SJSA1 (cell line): Measurements from ENCODE around the gene TTC21B. TPM values are rescaled to one million over a fixed set of nuclear protein-coding genes. Genes with fewer than 3 reads are reported as not detected.

ENCODE experiments used
- DNase-seq, 2 experiments: peaks; one replicate each; pipeline ENCODE4 v3.0.0-alpha.2; 2015 to 2020; ENCODE audit warnings: low spot score in 2 of 2, low read depth in 1 of 2
- H3K27ac ChIP-seq: fragments of 250-450 bp; sonication (Bioruptor Pico); 2 replicates; pipeline ENCODE4 v1.5.1; 2020; ENCODE audit warnings: mild to moderate bottlenecking, moderate library complexity
- H3K27me3 ChIP-seq: fragments of 250-450 bp; sonication (Bioruptor Pico); replicated peaks from 2 replicates; pipeline ENCODE4 v1.5.1; 2020; ENCODE audit warnings: mild to moderate bottlenecking, moderate library complexity
- H3K36me3 ChIP-seq: fragments of 250-450 bp; sonication (Bioruptor Pico); 2 replicates; pipeline ENCODE4 v1.5.1; 2020; ENCODE audit warnings: mild to moderate bottlenecking
- H3K4me1 ChIP-seq: fragments of 250-450 bp; sonication (Bioruptor Pico); replicated peaks from 2 replicates; pipeline ENCODE4 v1.6.1; 2021; ENCODE audit warnings: mild to moderate bottlenecking
- H3K4me3 ChIP-seq: fragments of 250-450 bp; sonication (Bioruptor Pico); 2 replicates; pipeline ENCODE4 v1.5.1; 2020; ENCODE audit warnings: mild to moderate bottlenecking
- H3K9me3 ChIP-seq: fragments of 250-450 bp; sonication (Bioruptor Pico); replicated peaks from 2 replicates; pipeline ENCODE4 v1.5.1; 2020; ENCODE audit warnings: mild to moderate bottlenecking
- total RNA-seq: library from RNA; depleted of rRNA; stranded (reverse); fragments of >200 nt; shearing (Covaris generic); gene quantifications from 2 replicates; pipeline ENCODE4 v1.2.3, GENCODE V29; 2014; rRNA removed

Gene TTC21B
- total RNA-seq, 1 experiment from 2014 or later, result 26.9 TPM

DNA sequence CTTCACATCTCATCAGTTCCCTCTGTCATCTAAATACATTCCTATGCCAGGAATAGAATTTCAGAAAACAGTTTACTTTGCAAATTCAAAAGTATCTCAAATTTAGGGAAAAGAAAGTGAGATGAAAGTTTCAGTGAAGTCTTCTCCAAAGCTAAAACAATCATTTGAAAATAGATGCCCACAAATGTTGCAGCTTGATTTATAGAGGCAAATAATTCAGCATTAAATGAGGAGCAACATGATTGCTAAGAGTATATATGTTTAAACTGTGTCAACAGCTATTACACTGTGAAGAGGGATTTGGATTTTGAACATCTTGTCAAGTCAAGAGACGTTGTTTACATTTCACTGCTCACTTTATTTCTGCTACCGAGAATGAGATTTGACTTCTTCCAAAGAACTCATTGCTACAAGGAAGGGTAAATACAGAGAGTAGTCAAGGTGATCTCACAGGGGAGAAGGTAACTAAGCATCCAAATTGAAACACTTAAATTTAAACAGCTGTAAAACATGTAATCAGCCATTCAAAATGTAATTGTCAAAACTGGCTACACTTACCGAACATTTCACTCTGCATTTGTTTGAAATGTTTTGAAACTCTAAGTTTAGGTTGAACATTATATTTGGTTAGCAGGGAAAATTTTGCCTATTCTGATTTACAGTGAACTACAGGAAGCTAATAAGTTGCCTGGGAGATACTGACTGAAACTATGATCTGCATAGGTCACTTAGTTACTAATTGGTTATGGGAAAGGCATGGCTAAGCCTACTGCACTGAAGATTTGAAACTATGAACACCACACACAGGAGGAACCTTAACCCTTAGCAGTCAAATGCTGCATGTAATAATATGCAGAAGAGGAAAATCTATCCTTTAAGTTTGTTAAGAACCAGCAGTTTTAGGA is 126.3 kb downstream of the TTC21B start:
- Histone ChIP-seq H3K27me3 (no peaks in the 10 kb centered on the region), H3K4me3 (no peak overlapping the region), H3K36me3 (no peaks in the 10 kb centered on the region), H3K4me1 (no peaks in the 10 kb centered on the region), H3K27ac (no peak overlapping the region), H3K9me3 (no peaks in the 10 kb centered on the region)
- DNase-seq, result no peak

DNA sequence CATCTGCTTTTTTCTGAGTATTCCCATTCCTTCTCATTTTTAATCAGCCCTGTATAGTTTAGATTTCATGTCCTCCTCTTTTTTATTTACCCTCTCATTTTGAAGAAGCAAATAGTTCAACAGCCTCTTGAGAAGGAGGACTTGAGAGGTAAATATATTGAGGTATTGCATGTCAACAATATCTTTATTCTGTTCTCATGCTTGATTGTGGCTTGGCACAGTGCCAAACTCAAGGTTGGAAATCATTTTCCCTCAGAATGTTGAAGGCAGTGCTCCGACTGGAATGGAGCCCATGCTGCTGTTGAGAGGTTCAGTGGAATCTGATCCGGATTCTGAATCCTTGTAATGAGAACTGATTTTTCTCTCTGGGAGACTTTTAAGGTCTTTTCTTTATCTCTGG is 128.5 kb downstream of the TTC21B start:
- Histone ChIP-seq H3K36me3 (no peaks in the 10 kb centered on the region), H3K4me1 (no peaks in the 10 kb centered on the region), H3K27ac (no peak overlapping the region), H3K9me3 (no peaks in the 10 kb centered on the region), H3K4me3 (no peak overlapping the region), H3K27me3 (no peaks in the 10 kb centered on the region)
- no peak for DNase-seq

Other genes with a start within 250 kb of the TTC21B start
- 2.2 TPM in 1 of 2 replicates, not detected in the other for gene GALNT3, start 159.5 kb downstream of the TTC21B start, total RNA-seq
- gene SCN1A, start 174.2 kb upstream of the TTC21B start, total RNA-seq, result not detected in 2 replicates